SK-N-SH treated with all-trans-retinoic acid at 6 μM for 48 hours (cell line): ENCODE measurements around the gene SEMA3F.

Source experiments
- CSDC2 ChIP-seq: fragments of 250-450 bp; sonication (Bioruptor Pico); IDR thresholded peaks from 2 replicates; pipeline ENCODE4 v1.5.0; 2020; ENCODE audit warnings: mild to moderate bottlenecking, moderate library complexity
- ISL1 ChIP-seq: fragments of 250-450 bp; sonication (Bioruptor Pico); IDR thresholded peaks from 2 replicates; pipeline ENCODE4 v2.1.2; 2022; ENCODE audit warnings: mild to moderate bottlenecking, moderate library complexity
- TOX ChIP-seq: fragments of 250-450 bp; sonication (Bioruptor Pico); IDR thresholded peaks from 2 replicates; pipeline ENCODE4 v1.8.0; 2021; ENCODE audit warnings: mild to moderate bottlenecking, moderate library complexity, borderline replicate concordance
- ZFP3 ChIP-seq: fragments of 250-450 bp; sonication (Bioruptor Pico); IDR thresholded peaks from 2 replicates; pipeline ENCODE4 v1.5.0; 2020; ENCODE audit warnings: mild to moderate bottlenecking, moderate library complexity
- ZFP30 ChIP-seq: fragments of 450-650 bp; formaldehyde crosslinking; IDR thresholded peaks from 2 replicates; pipeline ENCODE4 v1.5.0; 2022; ENCODE audit warnings: mild to moderate bottlenecking, moderate library complexity
- ZNF70 ChIP-seq: fragments of 450-650 bp; formaldehyde crosslinking; IDR thresholded peaks from 2 replicates; pipeline ENCODE4 v1.5.0; 2020; ENCODE audit warnings: mild to moderate bottlenecking, moderate library complexity
- TF ChIP-seq, protein P1 (sequence below): fragments of 250-450 bp; sonication (Bioruptor Pico); IDR thresholded peaks from 2 replicates; pipeline ENCODE4 v1.8.0; 2020; ENCODE audit warnings: mild to moderate bottlenecking, moderate library complexity, borderline replicate concordance
- TF ChIP-seq, protein P2 (sequence below): fragments of 250-450 bp; sonication (Bioruptor Pico); IDR thresholded peaks from 2 replicates; pipeline ENCODE4 v1.8.0; 2021; ENCODE audit warnings: low read depth, mild to moderate bottlenecking, moderate library complexity, borderline replicate concordance
- TF ChIP-seq, protein P3 (sequence below): fragments of 250-450 bp; sonication (Bioruptor Pico); IDR thresholded peaks from 2 replicates; pipeline ENCODE4 v1.5.1; 2020; ENCODE audit warnings: low read depth, mild to moderate bottlenecking, moderate library complexity
- TF ChIP-seq, protein P4 (sequence below): fragments of 250-450 bp; sonication (Bioruptor Pico); IDR thresholded peaks from 2 replicates; pipeline ENCODE4 v1.5.1; 2021; ENCODE audit warnings: mild to moderate bottlenecking, moderate library complexity

DNA sequence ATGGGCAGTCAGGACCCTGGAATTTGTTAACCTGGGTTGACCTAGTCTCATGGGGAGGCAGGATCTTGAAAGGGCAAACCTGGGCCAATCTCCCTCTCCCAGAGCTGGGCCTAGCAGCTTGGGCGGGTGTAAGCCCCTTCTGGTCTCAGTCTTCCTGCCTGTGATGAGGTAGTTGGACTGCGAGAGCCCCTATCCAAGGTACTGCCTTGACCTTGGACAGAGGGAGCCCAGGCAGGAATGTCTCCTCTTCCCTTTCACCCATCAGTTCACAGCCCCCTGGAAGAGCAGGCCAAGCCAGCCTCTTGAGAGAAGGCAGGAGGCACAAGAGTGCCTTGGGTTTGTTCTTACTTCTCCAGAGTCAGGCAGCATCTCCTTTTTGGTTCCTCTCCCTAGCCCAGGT lies 24.7 kb upstream of the SEMA3F start:
- TF ChIP-seq ZFP30 (CRISPR knock-in tag) (no peak), CSDC2 (CRISPR knock-in tag) (no peak), ZFP3 (CRISPR knock-in tag) (no peak), ZNF70 (CRISPR knock-in tag) (no peak), ISL1 (no peak), TOX (CRISPR knock-in tag) (no peak)
- TF ChIP-seq, protein P1, sequence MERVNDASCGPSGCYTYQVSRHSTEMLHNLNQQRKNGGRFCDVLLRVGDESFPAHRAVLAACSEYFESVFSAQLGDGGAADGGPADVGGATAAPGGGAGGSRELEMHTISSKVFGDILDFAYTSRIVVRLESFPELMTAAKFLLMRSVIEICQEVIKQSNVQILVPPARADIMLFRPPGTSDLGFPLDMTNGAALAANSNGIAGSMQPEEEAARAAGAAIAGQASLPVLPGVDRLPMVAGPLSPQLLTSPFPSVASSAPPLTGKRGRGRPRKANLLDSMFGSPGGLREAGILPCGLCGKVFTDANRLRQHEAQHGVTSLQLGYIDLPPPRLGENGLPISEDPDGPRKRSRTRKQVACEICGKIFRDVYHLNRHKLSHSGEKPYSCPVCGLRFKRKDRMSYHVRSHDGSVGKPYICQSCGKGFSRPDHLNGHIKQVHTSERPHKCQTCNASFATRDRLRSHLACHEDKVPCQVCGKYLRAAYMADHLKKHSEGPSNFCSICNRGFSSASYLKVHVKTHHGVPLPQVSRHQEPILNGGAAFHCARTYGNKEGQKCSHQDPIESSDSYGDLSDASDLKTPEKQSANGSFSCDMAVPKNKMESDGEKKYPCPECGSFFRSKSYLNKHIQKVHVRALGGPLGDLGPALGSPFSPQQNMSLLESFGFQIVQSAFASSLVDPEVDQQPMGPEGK (CRISPR knock-in tag) = no peak
- TF ChIP-seq, protein P2, sequence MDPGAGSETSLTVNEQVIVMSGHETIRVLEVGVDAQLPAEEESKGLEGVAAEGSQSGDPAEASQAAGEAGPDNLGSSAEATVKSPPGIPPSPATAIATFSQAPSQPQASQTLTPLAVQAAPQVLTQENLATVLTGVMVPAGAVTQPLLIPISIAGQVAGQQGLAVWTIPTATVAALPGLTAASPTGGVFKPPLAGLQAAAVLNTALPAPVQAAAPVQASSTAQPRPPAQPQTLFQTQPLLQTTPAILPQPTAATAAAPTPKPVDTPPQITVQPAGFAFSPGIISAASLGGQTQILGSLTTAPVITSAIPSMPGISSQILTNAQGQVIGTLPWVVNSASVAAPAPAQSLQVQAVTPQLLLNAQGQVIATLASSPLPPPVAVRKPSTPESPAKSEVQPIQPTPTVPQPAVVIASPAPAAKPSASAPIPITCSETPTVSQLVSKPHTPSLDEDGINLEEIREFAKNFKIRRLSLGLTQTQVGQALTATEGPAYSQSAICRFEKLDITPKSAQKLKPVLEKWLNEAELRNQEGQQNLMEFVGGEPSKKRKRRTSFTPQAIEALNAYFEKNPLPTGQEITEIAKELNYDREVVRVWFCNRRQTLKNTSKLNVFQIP (CRISPR knock-in tag) = no peak
- TF ChIP-seq, protein P3, sequence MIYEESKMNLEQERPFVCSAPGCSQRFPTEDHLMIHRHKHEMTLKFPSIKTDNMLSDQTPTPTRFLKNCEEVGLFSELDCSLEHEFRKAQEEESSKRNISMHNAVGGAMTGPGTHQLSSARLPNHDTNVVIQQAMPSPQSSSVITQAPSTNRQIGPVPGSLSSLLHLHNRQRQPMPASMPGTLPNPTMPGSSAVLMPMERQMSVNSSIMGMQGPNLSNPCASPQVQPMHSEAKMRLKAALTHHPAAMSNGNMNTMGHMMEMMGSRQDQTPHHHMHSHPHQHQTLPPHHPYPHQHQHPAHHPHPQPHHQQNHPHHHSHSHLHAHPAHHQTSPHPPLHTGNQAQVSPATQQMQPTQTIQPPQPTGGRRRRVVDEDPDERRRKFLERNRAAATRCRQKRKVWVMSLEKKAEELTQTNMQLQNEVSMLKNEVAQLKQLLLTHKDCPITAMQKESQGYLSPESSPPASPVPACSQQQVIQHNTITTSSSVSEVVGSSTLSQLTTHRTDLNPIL (CRISPR knock-in tag) = no peak
- TF ChIP-seq, protein P4, sequence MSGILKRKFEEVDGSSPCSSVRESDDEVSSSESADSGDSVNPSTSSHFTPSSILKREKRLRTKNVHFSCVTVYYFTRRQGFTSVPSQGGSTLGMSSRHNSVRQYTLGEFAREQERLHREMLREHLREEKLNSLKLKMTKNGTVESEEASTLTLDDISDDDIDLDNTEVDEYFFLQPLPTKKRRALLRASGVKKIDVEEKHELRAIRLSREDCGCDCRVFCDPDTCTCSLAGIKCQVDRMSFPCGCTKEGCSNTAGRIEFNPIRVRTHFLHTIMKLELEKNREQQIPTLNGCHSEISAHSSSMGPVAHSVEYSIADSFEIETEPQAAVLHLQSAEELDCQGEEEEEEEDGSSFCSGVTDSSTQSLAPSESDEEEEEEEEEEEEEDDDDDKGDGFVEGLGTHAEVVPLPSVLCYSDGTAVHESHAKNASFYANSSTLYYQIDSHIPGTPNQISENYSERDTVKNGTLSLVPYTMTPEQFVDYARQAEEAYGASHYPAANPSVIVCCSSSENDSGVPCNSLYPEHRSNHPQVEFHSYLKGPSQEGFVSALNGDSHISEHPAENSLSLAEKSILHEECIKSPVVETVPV (CRISPR knock-in tag) = no peak
